Activated effector memory CD4-positive, alpha-beta T cell treated with anti-CD3 and anti-CD28 coated beads, Interleukin-2, amount 50 U/mL, for 16 hours (primary cell): Measurements from ENCODE around the gene MANBA.
"Not testable (repeated sequence)": the region's sequence is repeated elsewhere in the genome, so short reads cannot be mapped to it uniquely, and the experiment has no call there.

Source experiments
- DNase-seq: peaks from one replicate; pipeline ENCODE4 v3.0.0-alpha.2; 2020

The MANBA gene

DNA sequence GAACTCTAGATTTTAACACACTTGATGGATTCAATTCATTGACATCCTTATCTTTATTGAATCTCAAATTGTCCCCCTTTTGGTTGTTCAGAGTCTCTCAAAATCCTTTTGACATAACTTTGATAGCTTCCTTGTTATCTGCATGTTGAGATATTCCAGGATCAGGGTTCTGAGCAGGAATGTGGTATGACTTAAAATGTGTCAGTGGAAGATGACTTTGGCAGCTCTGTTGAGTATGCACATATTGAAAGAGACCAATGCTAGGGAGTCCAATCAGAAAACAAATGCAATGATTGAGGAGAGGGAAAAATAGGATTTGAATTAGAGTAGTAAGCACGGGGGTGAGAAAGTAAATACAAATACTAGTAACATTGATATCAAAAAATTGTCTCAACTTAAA, 93.8 kb downstream of the MANBA start:
- DNase-seq = no peak

DNA sequence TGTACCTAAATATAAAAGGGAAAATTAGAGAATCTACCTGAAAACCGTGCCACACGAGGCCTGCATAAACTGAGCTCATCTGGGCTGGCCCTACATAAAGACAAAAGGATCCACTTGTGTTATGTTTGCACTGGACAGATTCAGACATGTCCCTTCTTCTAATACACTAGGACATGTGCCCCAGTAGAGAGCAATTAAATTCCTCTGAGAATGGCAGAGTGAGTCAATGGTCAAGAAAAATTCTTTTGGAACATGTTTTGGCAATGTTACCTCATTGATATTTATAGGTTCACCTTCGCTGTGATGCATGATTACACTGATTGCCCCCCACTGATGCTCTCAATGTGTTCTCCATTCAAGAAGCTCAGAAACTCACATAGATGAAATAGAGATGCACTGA, 95.2 kb downstream of the MANBA start:
- DNase-seq = no peak

DNA sequence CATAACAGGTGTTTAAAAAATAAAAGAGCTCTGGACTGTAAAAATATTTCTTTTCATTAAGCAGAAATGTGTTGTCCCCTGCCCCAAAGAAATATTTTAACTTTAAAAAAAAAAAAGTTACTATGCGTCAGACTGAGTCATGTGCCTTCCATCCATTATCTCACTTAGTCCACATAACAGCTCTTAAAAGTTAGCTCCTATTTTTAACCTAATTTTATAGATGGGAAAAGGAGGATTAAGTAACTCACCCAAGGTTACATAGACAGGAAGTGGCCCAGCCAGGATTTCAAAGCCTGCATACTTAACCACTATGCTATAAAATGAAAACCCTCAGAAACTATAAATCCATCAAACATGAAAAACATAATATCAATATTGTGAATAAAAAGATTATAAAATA, 97.7 kb downstream of the MANBA start:
- DNase-seq = no peak

DNA sequence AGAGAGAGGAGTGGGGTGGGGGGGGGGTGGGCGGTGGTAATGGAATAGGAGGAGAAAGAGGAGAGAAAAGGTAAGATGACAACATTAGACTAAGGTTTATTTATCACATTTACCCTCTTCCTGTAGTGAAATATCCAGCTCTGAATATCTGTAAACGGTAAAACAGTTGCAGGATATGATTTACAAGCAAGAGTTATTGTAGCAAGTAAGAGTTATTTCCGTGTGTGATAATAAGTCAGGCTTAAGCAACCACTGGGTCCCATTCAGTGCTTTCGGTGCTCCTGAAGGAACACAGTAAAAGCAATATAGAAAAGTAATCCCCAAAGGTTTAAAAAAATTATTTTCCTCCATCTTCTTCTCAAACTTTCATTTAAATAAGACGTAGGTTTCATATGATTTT, 103.6 kb downstream of the MANBA start:
- no peak for DNase-seq

DNA sequence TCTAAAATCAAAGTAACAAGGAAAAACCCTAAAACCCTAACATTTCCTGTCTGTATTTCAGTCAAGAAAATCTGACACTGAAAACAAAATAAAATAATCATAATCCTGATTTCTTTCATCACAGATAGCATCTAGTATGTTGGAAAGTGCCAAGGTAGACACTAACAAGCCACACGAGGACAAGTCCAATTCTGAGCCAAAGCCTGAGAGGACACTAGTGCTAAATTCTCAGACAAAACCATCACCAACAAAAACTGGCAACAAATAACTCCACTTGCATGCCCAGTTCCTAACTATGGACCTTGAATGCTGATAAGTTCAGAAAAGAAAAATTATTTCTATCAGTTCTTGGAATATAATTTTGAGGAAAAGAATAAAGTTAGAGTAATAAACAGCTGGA, 113.7 kb downstream of the MANBA start:
- no peak for DNase-seq

DNA sequence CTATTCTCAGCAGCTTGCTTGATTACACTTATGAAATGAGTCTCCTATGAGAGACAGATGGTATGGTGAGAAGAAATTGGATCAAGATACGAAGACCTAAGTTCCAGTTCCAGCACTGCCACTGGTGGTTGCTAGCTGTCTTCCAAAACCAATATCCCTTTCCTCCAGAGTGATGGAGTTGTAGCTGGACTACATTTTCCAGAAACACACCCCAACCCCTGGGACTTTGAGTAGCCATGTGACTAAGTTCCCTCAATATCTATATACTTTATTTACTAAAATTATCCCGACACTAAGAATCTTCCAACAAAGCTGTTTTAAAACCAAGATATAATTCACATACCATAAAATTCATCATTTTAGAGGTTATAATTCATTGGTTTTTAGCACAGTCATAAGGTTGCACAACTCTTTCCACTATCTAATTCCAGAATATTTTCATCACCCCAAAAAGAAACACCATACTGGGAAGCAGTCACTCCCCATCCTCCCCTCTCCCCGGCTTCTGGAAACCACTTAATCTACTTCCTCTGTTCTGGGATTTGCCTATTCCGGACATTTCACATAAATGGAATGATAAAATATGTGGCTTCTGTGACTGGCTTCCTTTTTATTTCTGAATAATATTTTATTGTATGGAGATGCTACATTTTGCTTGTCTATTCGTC, 118.0 kb downstream of the MANBA start:
- no peak for DNase-seq

DNA sequence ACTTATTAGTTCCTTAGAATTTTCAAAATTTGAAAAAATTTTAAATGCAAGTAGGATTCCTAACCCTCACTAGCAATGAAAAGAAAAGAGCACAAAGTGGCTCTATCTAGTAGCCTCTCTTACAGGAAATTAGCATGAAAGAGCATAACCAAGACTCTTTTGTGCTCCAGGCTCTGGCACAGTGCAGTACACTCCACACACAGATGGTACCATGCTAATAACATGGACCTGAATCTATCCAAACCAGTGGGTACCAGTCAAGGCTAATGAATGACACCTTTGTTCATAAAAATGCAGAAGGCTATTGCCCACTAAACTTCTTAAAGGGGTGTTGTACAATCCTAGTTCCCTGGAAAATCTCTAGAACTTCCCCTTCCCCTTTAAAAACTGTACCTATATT, 119.0 kb downstream of the MANBA start:
- DNase-seq = no peak

DNA sequence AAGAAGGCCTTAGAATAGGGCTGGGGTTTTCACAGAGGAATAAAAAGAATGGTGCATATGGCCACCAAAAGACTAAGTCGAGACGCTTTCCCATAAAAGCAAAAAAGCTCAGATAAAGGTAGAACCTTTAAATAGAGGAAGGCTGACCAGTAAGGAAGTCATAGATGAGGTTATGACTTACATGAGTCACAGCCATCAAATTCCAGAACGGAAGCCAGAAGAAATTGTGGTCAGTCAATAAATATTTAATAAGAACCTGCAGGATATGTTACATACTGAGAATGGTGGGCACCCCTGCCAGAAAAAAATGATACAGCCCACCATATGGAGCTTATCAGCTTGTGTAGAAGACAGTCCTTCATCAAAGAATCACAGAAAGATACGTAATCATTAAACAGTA, 120.1 kb downstream of the MANBA start:
- DNase-seq = no peak

DNA sequence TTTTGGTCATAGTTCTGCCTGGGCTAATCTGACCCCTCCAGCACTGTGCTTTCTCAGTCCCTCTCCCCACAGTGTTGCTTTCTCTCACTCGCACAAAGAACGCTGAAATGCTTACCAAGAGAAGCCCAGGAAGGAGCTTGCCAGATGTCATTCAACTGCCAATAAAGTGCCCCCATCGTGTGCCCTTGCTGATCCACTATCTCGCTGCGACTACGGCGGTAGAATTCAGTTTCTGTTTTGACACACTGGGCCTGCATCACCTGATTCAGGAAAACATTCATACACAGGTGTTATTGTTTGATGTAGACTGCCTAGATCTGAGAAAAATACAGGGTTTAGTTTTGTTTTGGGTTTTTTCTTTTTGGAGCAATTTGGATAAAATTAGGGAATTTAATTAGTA, 121.2 kb downstream of the MANBA start:
- DNase-seq = no peak

DNA sequence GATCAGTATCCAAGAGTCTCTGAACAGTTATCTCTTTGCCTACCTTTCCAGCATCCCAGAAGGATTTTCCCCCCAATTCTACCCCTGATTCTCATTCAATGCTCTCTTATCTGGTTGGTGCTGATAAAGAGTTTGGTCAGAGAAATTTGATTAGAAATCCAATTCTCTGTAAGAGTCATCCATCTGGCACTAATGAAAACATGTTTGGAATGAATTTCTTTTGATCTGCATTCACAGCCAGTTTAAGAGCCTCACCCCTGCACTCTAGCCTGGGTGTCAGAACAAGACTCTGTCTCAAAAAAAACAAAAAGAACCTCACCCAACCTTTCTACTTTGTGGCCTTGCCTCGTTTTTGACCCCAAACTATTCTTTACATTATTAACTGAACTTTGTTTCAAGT, 122.1 kb downstream of the MANBA start:
- DNase-seq = no peak

DNA sequence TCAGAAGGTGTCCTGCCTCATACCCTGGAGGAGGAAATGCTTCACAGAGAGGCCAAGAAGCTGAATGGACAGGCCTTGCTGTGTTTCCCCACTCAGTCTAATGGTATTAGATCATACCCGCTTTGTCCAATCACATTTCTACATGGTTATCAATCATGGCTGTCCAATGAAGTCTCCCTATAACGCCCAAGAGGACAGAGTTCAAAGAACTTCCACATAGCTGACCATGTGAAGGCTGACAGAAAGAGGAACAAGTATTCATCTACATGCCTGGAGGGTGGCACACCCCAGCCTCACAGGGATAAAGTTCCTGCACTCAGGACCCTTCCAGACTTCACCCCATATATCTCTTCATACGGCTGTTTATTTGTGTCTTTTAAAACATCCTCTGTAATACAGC, 123.4 kb downstream of the MANBA start:
- no peak for DNase-seq

DNA sequence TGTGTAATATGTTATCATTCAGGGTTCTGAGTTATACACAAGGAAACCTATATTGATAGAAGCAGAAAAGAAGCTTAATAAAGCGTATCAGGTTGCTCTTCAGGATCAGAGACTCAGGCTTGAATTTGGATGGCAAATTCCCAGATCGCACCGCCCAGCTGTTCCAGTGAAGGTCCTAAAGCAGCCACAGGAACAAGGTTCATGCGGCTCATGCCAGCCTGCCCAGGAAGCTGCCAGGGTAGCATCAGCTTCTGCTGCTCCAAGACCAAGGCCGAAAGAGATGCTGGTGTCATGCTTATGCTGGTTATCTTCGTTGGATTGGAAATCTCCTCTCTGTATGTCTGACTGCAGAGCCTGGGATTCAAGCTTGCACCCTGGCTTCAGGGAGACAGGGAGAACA, 127.7 kb downstream of the MANBA start:
- DNase-seq = no peak

DNA sequence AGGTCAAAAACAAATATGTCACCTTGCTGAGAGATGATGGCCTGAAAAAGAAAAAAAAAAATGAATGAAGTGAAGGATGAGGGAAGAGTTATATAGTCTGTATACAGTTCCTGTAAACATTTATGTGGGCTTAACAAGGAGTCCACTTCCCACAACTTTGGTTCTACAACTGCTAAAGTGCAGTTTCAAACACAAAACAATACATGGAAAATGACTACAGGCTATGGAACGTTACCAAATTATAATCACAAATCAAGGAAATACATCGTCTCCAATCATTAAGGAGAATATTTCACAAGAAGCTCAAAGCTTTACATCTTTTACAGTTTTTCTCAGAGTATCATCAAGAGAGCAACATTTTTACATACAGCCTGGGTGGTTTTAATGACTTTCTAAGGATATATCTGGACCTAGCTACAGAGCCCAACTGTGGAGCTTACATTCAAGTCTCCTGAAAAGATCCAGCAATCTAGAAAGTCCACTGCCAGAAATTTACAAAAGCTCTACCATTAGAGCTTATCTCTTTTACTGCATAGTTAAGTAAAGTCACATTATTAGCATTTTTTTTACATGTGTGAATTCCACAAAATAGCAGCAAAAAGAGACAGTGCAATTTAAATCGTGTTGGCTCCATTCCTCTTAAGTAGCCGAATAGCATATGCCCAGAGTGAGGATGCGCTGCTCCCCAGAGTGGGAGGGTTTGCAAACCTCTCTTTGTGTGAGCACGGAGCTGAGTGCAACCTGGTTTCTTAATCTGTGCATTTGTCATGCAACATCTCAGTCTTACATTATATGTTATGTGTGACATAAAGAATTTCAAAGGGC, 128.3 kb downstream of the MANBA start:
- no peak for DNase-seq

DNA sequence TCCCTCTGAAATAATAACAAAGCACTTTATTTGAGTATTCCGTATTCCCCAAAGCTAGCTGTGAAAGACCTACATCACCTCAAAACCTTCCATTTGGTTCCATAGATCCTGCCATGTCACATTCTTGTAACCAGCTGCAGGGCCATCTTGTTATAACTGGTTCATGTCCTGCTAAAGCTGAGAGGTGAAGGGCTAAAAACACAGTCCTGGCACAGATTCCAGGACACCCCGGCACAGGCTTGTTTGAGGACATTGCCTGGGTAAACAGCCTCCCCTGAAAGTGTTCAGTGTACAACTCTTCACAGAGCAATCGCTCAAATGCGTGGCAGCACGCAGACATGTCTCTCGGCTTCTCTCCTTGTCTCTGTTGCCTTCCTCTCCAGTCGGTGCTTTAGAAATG, 129.2 kb downstream of the MANBA start:
- DNase-seq = no peak

DNA sequence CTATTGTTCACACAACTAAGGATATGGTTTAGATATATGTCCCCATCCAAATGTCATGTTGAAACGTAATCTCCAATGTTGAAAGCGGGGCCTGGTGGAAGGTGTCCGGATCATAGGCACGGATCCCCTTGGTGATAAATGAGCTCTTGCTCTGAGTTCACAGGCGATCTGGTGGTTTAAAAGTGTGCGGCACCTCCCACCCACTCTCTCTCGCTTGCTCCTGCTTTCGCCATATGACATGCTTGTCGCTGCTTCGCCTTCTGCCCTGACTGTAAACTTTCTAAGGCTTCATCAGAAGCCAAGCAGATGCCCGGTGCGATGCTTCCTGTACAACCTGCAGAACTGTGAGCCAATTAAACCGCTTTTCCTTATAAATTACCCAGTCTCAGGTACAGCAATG, 131.1 kb downstream of the MANBA start:
- DNase-seq = no peak

DNA sequence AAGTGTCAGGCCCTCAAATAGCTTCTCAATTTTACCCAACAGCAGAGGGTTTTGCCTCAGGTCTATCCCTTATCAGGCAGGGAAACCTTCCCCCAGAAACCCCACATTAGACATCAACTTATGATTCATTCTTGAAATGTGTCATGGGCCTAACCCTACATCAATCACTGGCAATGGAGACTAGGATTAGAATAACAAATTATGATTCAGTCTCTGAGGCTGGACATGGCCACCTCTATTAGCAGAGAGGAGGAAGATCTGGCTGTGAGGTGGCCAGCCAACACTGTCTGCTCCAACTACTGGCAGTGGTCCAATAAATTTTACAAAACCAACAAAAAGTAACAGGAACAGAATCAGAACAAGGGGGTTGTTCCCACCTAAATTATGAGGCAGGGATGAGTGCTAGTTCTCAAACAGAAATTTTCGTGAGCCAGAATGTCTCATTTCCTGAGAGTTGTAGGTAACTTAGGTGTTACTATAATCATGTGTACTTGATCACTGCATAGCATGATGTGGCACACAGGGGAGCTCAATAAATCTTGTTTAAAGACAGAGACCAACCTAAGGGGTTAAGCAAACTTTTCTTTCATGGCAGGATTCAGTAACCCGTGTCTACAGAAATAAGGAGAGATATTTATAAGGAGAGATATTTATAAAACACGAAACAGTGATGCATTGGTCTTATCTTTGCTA, 132.8 kb downstream of the MANBA start:
- no peak for DNase-seq

DNA sequence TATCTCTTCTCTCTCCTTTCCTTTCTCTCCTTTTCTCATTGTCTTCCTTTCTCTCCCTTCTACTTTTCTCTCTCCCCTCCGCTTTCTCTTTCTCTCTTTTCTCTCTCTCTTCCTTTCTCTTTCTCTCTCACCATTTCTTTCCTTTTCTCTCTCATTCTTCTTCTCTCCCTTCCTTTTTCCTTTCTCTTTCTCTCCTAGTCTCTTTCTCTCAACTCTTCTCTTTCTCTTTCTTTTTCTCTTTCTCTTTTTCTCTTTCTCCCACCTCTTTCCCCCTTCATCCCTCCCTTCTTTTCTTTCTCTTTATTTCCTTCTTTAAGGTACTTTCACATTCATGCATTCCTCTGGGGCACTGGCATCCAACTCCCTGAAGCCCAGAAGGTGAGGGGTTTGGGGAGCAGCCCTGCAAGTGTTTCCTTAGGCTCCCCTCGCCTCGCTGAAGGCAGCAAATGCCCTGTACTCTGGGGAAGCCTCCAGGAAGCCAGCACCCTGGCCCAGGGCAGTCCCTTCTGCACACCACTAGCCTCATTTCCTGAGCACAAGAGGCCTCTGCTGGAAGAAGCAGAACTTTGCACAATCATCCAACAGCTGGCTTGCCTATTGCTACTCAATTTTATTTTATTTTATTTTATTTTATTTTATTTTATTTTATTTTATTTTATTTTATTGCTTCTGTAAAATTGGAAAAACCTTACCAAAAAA, 135.4 kb downstream of the MANBA start:
- peak; percentile 84 for DNase-seq

DNA sequence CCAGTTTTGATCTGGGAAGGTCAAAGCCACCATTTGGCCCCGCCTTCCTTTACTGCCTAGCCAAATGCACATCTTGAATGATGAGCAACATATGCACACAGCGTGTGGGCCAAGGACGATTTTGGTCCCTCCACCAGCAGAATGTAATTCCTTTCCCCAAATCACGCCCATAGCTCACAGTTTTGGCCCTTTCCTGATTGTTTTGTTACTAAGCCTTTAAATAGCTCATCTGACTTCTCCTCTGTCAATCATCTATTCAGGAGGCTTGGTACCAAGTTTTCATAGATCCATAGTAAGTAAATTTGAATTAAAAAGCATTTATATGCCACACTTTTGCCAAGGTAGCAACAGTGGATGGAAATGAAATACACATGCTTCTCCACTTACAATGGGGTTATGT, 136.3 kb downstream of the MANBA start:
- no peak for DNase-seq

DNA sequence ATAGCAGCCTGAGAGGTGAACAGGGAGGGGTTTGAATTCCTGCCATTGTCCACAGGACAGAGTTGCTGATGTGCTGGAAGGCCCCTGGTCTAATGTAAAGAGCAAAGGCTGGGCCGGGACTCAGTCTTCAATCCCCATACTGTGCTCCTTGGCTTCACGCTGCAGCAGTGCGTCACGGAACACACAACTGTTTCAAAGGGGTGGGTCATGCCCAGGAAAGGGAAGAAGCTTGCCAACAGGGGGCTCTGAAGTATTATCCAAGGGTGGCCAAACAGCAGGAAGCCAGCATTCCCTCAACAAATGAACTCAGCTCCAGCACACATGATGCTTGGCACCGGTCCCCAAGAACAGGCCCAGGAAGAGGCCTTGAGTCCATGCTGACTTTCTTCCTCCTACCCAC, 137.1 kb downstream of the MANBA start:
- no peak for DNase-seq

DNA sequence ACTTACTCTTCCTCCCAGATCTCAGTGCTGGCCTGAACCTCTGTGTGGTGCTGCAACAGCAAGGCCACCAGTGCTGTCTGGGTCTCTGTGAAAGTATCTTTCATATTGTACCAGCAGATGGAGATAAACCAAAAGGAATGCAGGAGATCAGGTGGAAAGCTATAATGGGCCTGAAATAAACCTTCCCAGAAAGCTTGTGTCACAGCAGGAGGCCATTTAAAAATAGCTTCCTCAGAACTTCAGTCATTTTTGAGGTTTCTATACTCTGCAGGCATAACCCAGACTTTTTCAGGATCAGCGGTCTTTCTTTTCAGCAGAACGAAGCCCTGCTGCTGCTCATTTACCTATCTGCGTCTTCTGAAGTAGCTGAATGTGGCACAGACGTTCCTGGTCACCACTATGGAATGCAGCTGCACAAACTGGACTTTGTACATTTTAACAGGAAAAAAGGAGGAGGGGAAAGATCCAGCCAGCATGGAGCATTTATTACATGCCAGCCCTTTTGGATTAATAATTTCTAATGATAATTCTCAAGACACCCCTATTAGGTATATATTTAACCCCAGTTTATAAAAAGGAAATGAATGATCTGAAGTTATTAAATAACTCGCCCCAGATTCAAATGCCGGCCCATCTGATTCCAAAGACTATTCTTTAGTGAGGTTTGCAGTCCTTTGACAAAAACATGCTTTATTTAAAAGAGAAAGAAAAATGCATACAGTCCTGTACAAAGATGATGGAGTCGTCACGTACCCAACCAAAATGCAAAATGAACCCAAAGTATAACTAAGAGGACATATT, 139.9 kb downstream of the MANBA start:
- DNase-seq = no peak

DNA sequence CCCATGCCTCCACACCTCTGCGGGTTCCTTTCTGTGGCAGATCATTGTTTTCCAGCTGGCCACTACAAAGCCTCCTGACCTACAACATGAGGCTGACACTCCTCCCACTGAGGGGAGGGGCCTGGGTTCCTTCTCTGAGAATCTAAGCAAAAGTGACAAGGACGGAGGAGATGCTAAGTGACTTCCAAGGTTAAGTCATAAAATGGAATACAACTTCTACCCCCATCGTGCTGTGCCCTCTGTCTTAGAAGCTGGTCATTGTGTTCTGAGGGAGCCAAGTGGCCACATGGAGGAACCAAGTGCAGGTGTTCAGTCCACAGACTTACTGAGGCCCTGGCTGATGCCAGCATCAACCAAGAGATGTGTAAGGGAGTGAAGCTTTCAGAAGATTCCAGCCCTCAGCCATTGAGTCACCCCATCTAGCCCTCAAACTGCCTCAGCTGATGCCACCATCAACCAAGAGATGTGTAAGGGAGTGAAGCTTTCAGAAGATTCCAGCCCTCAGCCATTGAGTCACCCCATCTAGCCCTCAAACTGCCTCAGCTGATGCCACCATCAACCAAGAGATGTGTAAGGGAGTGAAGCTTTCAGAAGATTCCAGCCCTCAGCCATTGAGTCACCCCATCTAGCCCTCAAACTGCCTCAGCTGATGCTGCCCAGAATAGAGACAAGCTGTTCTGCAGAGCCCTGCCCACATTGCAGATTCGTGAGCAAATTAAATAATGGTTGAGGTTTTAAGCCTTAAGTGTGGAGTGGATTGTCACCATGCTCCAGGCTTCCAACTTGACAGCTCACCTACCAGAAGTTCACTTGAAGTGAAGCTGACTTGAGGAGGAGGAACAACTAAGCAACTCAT, 140.8 kb downstream of the MANBA start:
- not testable (repeated sequence) for DNase-seq

DNA sequence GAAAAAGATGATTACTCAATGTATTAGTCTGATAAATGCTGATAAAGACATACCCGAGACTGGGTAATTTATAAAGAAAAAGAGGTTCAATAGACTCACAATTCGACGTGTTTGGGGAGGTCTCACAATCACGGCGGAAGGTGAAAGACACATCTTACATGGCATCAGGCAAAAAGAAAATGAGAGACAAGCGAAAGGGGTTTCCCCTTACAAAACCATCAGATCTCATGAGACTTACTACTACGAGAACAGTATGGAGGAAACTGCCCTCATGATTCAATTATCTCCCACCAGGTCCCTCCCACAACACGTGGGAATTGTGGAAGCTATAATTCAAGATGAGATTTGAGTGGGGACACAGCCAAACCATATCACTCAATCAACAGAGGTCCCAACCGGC, 141.7 kb downstream of the MANBA start:
- not testable (repeated sequence) for DNase-seq
